ENCODE measurements around the gene OR11L1.

DNA sequence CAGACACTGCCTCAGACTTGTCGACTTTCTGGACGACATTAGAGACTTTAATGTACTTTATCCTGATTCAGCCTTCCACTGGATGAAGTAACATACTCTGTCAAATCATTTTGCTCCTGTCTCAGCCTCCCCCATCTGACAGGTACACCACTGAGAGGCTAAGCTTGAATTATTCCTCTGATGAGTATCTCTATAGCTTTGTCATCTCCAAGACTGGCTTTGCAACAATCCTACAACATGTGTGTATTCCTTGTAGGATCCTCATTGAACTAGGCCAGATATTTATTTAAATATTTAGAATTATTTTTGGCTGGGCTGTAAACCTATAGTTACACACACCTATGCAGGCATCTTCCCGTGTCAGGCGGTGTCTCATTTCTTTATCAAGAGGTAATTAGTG lies 14.2 kb upstream of the OR11L1 start:
- TF ChIP-seq, protein P1, sequence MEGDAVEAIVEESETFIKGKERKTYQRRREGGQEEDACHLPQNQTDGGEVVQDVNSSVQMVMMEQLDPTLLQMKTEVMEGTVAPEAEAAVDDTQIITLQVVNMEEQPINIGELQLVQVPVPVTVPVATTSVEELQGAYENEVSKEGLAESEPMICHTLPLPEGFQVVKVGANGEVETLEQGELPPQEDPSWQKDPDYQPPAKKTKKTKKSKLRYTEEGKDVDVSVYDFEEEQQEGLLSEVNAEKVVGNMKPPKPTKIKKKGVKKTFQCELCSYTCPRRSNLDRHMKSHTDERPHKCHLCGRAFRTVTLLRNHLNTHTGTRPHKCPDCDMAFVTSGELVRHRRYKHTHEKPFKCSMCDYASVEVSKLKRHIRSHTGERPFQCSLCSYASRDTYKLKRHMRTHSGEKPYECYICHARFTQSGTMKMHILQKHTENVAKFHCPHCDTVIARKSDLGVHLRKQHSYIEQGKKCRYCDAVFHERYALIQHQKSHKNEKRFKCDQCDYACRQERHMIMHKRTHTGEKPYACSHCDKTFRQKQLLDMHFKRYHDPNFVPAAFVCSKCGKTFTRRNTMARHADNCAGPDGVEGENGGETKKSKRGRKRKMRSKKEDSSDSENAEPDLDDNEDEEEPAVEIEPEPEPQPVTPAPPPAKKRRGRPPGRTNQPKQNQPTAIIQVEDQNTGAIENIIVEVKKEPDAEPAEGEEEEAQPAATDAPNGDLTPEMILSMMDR (IDR thresholded peaks at IDR 0.05; ENCODE audit: insufficient read depth, low read length, poor library complexity, severe bottlenecking): no peak
- no peak for TF ChIP-seq EZH2phosphoT487 (conservative IDR thresholded peaks at IDR 0.05; ENCODE audit: low read length)
